HG02840 (cell line): ENCODE data around the gene CHCHD10.
A peak's percentile ranks its signal among the peaks of the same experiment; 100 is the strongest.
"Not testable (repeated sequence)": the region's sequence is repeated elsewhere in the genome, so short reads cannot be mapped to it uniquely, and the experiment has no call there.

Source experiments
- ATAC-seq: cut with Tn5 transposase; IDR thresholded peaks from one replicate; pipeline ENCODE4 v1.9.1; 2021; ENCODE audit warnings: mild to moderate bottlenecking, moderate library complexity, moderate number of reproducible peaks; ENCODE audit not compliant: unreplicated experiment, low FRiP score

Gene CHCHD10

DNA sequence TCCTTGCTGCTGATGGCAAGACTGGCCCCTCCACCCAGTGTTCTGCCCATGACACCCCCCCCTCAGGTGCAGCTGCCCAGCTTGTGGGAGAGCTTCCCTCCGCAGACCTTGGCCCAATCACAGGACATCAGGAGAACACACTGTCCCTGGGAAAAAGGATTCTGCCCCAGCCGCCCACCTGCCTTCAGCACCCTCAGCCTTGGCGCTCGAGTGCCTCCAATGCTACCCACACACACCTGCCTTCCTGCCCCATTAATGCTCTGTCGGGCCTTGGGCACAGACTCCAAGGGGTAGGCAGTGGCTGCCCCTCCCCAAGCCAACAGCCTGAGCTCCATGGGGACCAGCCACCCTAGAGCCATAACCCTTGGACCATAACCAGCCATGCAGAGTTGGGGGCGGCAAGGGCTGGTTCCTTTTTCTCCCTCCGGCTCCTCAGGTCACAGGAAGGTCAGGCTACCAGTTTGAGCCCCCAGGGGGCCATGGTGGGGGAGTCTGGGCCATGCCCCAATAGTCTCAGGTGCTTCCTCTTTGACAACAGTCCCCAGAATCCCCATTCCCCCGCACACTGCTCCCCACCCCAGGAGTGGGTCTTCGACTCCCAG lies 15.6 kb downstream of the CHCHD10 start:
- ATAC-seq = no peak

DNA sequence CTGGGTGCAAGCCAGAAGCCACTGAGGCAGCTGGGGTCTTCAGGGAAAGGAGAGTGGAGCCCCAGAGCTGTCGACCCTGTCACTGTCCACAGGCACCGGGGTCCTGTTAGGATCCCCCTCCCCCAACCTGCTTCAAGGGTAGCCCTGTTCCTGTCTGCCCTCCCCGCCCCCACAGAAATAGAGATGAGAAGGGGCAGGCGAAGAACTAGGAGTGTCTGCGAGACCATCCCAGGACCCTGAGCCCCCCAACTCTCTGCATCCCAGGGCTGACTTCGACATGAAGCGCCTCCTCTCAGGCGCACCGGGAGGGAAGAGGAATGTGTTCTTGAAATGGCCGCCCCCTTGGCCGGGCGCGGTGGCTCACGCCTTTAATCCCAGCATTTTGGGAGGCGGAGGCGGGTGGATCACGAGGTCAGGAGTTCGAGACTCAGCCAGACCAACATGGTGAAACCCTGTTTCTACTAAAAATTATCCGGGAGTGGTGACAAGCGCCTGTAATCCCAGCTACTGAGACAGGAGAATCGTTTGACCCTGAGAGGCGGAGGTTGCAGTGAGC lies 16.3 kb downstream of the CHCHD10 start:
- peak; percentile 10 for ATAC-seq

DNA sequence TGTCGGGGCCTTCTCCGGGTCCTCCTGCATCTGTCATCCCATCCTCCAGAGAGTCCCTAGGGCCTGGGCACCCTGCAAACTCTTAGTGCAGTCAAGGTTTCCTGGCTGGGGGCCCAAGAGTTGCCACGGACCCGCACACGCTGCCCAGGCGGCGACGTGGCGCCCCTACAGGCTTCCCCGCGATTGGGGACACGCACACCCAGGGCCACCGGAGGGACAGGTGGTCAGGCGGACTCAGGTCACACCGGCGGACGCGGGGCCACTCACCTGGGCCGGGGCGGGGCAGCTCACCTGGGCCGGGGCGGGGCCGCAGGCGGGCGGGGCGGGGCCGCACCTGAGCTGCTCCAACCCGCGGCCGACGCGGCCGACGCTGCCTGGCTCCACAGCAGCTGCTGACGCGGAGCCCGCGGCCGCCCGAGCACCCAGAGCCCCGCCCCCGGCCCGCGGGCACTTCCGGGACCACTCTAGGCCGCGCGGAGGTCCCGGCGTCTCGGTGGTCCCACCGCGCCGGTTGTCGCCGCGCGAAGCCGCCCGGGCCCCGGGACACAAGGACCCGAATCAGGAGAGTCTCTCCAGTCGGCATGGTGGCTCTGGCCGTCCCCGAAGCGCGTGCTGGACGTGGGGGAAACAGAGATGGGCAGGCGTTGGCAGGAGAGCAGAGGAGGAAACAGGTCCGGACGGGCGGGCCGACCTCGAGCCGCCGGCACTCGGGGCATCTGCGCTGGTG lies 16.9 kb downstream of the CHCHD10 start, which contains the start of gene ZNF70:
ZNF70 (minus strand) TSS at position 399 of the 727 bp plus-strand sequence. CDS start 5,972 bp downstream, outside the sequence.
- peak; percentile 53 for ATAC-seq

DNA sequence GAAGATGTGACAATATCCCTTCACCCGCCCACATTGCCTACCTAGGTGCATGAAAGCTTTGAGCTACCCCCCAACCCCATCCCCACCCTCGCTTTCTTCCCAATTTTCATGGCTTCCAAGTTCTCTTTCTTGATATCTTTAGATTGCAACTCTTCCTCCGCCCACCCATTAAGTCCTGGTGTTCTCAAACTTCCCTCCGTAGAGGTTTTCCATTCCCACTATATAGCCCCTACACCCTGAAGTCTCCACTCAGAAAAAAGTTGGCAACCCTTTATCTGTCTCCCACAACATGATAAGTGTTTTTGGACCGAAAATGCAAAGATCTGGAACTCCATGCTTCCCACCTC lies 17.4 kb downstream of the CHCHD10 start:
- no peak for ATAC-seq

DNA sequence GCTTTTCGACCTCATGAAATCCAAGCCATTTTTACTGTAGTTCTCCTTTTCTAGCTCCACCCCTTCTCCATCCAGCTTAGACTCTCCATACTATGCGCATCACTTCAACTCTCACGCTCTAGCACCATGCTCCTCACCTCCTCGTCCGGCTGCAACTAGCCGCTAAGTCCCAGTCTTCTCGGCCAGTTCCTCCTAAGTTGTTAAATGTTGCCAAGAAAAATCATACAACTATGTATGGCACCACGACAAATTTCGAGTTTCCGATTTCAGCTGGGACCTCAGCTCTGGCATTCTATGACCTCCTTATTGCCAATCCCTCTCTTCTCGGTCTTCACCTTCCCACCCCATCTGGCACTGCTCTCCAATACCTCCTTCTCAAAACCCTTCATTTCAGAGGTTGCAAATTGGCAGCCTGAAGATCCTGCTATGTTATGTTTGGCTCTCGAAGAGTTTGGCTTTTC lies 17.9 kb downstream of the CHCHD10 start:
- ATAC-seq = no peak

DNA sequence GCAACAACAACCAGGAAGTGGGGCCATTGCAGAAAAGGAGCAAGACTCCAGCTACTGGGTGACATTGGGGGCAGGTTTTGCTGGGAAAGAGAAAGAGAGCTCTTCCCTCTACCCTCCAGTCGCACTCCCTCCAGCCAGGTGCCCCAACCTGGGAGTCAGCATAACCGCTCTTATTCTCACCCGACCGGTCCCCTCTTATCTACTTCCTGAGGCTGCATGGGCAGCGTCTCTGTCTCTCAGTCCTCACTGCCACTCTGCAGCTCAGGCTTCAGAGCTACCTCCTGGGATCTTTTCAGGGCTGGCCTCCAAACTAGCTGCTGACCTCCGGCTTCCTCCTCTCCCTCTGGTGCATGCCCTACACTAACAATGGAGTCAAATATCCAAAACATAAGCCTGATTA lies 22.0 kb downstream of the CHCHD10 start:
- no peak for ATAC-seq

DNA sequence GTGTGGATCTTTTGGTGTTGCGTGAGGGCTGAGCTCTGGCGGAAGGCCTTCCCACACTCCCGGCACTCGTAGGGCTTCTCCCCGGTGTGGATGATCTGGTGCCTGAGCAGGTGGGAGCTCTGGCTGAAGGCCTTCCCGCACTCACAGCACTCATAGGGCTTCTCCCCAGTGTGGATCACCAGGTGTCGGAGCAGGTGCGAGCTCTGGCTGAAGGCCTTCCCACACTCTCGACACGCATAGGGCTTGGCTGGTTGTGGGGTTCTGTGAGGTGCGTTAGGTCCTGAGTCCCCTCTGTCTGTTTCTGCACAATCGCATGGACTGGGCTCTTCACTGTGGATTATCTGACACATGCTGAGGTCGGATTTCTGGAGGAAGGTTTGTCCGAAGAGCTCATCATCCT lies 23.3 kb downstream of the CHCHD10 start:
- no peak for ATAC-seq

DNA sequence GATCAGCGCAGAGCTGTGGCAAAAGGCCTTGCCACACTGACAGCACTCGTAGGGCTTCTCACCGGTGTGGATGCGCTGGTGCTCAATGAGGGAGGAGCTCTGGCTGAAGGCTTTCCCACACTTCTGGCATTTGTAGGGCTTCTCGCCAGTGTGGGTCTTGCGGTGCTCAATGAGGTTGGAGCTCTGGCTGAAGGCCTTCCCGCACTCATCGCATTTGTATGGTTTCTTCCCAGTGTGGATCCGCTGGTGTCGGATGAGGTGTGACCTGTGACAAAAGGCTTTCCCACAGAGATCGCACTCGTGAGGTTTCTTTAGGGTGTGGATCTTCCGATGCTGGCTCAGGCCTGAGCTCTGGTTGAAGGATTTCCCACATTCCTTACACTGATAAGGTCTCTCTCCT lies 23.8 kb downstream of the CHCHD10 start:
- ATAC-seq = no peak

DNA sequence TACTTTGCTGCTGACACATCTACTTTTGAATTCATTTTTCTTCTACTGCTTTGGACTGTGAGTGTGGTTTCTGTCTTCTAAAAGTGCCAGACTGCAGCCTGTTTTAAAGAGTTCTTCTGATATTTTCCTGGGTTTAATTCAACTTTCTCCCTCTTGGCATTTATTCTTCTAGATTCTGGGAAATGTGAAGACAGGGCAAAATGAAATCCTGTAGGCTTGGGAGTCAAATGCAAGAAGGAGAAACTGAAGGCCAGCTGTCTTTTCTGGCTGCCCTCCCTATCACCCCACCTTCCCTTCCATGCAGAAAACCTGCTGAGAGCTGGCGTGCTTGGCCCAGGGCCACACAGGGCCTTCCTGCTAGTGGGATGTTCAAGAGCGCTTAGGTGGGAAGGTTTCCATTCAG lies 24.5 kb downstream of the CHCHD10 start:
- no peak for ATAC-seq

DNA sequence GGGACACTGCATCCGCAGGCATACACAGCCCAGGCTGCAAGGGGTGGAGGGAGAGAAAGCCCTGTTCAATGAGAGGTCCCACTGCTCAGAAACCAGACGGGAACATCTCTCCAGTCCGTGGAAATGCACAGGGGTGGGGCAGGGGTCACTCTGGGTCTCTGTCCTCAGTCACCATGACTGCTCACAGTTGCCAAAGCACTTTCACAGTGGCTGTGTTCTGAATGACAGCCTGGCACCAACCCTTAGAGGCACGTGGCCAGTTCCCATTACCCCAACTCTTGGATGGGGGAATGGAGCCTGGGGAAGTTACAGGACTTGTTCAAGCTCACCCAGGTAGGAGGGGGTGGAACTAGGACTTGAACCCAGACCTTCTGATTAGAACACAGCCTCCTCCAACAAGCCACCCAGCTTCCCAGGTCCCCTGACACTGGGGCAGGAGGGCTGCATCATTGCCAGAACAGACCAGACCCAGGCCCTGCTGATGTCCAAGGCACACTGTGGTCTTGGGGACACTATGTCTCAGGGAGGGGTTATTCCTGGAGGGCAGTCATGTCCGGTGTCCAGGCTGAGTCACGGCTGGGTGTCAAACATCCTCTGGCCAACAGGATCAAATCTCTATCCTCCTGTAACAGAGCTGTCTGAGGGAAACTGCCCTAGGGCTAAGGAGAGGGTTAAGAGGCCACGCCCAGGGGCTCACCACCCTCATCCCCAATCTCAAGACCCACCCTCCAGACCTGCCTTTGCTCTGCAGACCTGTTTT lies 25.1 kb downstream of the CHCHD10 start:
- ATAC-seq = no peak

DNA sequence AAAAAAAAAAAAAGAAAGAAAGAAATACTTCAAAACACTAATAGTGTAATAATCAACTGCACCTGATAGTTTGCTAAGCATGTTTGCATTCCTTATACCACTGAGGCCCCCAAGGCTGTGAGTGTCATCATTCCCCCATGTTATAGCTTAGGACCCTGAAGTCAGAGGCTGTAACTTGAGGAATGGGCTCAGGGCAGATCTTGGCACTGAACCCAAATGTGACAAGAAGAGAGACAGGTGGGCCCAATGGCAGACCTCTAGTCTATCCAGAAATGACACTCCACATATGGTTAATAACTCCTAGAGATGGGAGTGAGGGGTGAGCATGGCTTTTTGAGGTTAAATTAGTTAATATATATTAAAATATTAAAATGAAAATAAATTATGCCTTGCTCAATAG lies 30.1 kb downstream of the CHCHD10 start:
- no peak for ATAC-seq

DNA sequence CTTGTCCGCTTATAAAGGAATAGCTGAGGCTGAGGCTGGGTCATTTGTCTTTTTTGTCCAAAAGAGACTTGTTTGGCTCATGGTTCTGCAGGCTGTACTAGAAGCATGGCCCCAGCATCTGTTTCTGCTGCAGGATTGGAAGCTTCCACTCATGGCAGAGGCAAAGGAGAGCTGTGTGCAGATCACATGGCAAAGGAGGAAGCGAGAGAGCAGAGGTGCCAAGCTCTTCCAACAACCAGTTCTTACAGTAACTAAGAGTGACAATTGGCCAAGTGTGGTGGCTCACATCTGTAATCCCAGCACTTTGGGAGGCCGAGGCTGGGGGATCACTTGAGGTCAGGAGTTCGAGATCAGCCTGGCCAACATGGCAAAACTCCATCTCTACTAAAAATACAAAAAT lies 39.7 kb downstream of the CHCHD10 start:
- ATAC-seq = not testable (repeated sequence)

DNA sequence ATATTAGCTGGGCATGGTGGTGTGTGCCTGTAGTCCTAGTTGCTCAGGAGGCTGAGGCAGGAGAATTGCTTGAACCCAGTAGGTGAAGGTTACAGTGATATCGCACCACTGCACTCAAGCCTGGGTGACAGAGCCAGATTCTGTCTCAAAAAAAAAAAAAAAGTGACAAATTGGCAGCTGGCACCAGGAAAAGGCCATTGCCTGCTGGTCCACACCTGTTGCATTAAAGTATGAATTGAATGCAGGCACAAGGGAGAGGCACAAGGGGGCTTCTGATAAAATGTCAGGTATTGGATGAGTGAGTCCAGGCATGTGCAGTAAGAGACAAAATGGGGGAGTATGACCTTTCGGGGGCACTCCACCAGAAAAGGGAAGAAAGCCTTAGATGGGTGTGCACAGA lies 45.0 kb downstream of the CHCHD10 start:
- ATAC-seq = no peak

DNA sequence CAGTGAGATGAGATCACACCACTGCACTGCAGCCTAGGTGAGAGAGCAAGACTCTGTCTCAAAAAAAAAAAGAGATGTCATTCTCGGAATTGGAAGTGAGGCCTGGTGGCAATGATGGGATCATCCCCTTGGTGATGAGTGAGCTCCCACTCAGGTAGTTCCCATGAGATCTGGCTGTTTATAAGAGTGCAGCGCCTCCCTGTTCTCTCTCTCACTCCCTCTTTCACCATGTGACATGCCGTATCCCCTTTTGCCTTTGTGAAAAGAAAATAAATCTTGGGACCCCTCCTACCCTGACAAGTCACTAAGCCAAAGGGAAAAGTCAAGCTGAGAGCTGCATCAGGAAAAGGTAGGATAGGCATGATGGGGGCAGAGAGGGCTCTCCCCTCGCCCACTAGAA lies 45.6 kb downstream of the CHCHD10 start:
- ATAC-seq = no peak

DNA sequence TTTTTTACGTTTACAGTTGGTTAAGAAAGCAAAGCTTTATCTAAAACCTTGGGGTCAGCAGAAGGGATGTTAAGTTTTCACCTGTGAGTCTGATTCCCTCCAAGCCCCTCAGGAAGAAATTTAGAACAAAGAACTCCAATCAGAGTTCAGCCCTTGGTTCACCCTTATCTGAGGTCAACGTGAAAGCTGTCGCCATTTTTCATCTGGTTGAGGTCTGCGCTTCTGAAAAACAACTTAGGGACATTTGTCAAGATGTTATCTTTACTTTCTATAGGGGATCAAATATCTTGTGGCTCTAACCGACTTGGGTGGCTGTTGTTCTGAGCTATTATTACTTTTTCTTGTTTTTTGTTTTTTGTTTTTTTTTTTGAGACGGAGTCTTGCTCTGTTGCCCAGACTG lies 46.9 kb downstream of the CHCHD10 start:
- ATAC-seq = no peak

DNA sequence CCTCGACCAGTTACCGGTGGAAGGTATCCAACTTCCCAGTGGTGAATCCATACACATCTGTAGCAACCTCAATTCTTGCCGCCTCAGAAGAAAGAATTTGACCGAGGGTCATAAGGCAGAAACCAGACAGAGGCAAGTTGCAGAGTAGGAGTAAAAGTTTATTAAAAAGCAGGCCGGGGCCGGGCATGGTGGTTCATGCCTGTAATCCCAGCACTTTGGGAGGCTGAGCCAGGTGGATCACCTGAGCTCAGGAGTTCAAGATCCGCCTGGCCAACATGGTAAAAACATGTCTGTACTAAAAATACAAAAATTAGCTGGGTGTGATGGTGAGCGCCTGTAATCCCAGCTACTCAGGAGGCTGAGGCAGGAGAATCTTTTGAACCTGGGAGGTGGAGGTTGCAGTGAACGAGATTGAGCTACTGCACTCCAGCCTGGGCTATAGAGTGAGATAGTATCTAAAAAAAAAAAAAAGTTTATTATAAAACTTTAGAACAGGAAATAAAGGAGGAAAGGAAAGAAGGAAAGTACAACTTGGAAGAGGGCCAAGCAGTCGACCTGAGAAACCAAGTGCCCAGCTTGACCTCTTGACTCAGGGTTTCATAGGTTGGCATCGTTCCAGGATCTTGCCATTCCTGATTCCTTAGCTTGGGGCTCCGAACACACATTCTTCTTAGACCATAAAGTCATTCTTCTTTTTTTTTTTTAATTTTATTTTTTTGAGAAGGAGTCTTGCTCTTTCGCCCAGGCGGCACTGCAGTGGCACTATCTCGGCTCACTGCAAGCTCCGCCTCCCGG lies 49.2 kb downstream of the CHCHD10 start:
- no peak for ATAC-seq

DNA sequence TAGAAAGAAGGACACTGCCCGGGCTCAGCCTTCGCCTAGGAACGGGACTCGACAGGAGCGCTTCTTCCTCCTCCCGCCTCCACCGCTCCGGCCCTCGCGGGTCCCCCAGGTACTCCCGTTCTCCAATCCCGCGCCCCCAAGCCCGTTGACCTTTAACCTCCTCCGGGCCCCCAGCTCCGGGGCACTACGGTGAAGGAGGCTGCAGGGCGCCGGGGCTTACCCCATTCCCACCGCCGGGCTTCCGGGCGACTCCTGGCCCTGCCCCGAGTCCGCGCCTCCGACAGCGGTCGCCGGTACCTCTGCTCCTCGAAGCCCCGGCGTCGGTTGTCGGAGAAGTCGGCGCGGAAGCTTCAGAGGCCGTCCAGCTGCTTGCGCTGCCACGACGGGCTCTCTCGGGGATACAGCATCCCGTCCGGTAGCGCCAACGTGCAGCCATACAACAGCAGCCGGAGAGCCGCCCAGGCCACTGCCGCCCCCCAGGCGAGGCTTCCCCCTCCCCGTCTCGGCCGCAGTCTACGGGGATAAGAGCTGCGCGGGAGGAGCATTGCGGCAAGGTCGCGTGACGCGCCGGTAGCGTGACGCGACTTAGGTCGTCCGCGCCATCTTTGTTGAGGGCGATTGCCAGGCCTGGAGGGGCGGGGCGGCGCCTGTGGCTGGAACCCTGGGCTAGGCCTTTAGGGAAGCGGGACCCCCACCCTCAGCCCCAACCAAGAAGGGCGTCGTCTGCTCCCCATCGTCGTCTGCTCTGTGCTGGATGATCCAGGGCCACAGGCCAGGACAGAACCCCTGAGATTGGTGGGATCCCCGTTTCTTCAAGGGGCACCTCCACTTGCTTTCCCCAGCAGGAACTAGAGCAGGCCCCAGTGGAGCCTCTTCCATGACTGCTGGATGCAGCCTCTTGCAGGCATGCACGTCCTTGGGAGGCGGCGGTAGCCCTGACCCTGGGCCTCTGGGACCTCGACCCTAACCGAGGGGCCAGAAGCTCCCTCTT lies 50.7 kb downstream of the CHCHD10 start:
- peak; percentile 74 for ATAC-seq
